ENCODE measurements around the gene KCNQ1. TPM values are rescaled to one million over a fixed set of nuclear protein-coding genes. Genes with fewer than 3 reads are reported as not detected.

The KCNQ1 gene
- total RNA-seq, 2 donors from 2014 or later, result 38.9 to 46.1 TPM

- Histone ChIP-seq H3K4me1 (peaks cover 16% of the 10 kb centered on the region), H3K4me3 (no peak overlapping the region), H3K27ac (no peak overlapping the region), H3K27me3 (no peaks in the 10 kb centered on the region), H3K9me3 (no peaks in the 10 kb centered on the region), H3K36me3 (replicated peaks in 1 of 2; ENCODE audit: insufficient read depth in 1 of 2, low read depth in 2 of 2) (no peaks in the 10 kb centered on the region)
- intact Hi-C loops (cut with DNase I), result no loop called here
- DNase-seq, result peak in 3 of 4 donors; percentile 1 to 6 (median 2)
- ATAC-seq, result no peak
- 75 to 79% methylated on average over 5 of the region's 5 CpGs for WGBS, 2 donors
- TF ChIP-seq CTCF (IDR thresholded peaks at IDR 0.05) (no peak), POLR2A (IDR thresholded peaks at IDR 0.05) (no peak)
Measured at GRCh38 chr11:2681408-2682145, 236.8 kb downstream of the KCNQ1 start.

GRCh38 chr11:2683806-2684205, 239.0 kb downstream of the KCNQ1 start:
- Histone ChIP-seq H3K9me3 (no peaks in the 10 kb centered on the region), H3K27me3 (no peaks in the 10 kb centered on the region), H3K4me1 (peaks cover 26% of the 10 kb centered on the region), H3K4me3 (no peak overlapping the region), H3K27ac (no peak overlapping the region), H3K36me3 (replicated peaks in 1 of 2; ENCODE audit: insufficient read depth in 1 of 2, low read depth in 2 of 2) (no peaks in the 10 kb centered on the region)
- intact Hi-C loops (cut with DNase I), result no loop called here
- WGBS, 2 donors, result 72 to 73% methylated on average over 4 of the region's 4 CpGs
- no peak for ATAC-seq
- no peak for TF ChIP-seq CTCF (IDR thresholded peaks at IDR 0.05)
- no peak for TF ChIP-seq POLR2A (IDR thresholded peaks at IDR 0.05)
- no peak for DNase-seq

GRCh38 chr11:2684581-2684980, 239.8 kb downstream of the KCNQ1 start:
- Histone ChIP-seq H3K27me3 (no peaks in the 10 kb centered on the region), H3K4me3 (no peak overlapping the region), H3K27ac (no peak overlapping the region), H3K9me3 (no peaks in the 10 kb centered on the region), H3K4me1 (peaks cover 34% of the 10 kb centered on the region), H3K36me3 (replicated peaks in 1 of 2; ENCODE audit: insufficient read depth in 1 of 2, low read depth in 2 of 2) (no peaks in the 10 kb centered on the region)
- intact Hi-C loops (cut with DNase I), result no loop called here
- DNase-seq (peak in 2 of 4 donors; percentile 1 to 10), ATAC-seq (no peak)
- no peak for TF ChIP-seq CTCF (IDR thresholded peaks at IDR 0.05)
- TF ChIP-seq POLR2A (IDR thresholded peaks at IDR 0.05), result no peak
- 91 to 94% methylated on average over 1 of the region's 1 CpG for WGBS, 2 donors

- 58 to 82% methylated on average over 4 to 6 of the region's 6 CpGs for WGBS, 2 donors
- Histone ChIP-seq H3K27me3 (no peaks in the 10 kb centered on the region), H3K36me3 (replicated peaks in 1 of 2; ENCODE audit: insufficient read depth in 1 of 2, low read depth in 2 of 2) (no peaks in the 10 kb centered on the region), H3K4me3 (no peak overlapping the region), H3K9me3 (no peaks in the 10 kb centered on the region), H3K27ac (no peak overlapping the region), H3K4me1 (peaks cover 39% of the 10 kb centered on the region)
- ATAC-seq (no peak), DNase-seq (peak in 2 of 4 donors; percentile 2 to 6)
- intact Hi-C loops (cut with DNase I), result no loop called here
- no peak for TF ChIP-seq POLR2A (IDR thresholded peaks at IDR 0.05)
- no peak for TF ChIP-seq CTCF (IDR thresholded peaks at IDR 0.05)
Measured at GRCh38 chr11:2685051-2685450, 240.2 kb downstream of the KCNQ1 start.

All from body of pancreas (tissue), 4 donors.